ENCODE data around the gene ADAMTSL2.

Gene ADAMTSL2

GRCh38 chr9:133499892-133500270 is 34.6 kb upstream of the ADAMTSL2 start:
- DNase-seq (ENCODE audit: low read depth in 2 of 2): no peak

DNA sequence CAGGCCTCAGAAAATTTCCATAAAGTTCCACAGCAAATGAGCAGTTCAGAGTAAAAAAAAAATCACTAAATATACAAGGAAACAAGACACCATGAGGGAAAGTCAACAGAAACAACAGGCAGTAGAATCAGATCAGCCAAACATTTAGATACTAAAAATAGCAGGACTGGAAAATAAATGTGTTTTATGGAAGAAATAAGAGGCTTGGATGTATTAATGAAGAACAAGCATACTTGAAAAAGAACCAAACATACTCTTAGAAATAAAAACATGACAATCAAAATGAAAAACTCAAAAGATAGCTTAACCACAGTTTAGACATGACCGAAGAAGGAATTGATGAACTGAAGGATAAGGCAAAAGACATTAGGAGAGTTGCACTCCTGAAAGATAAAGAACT is 32.4 kb upstream of the ADAMTSL2 start:
- DNase-seq (ENCODE audit: low read depth in 2 of 2): no peak

- DNase-seq (ENCODE audit: low read depth in 2 of 2): no peak
Measured at GRCh38 chr9:133505186-133505830, 29.2 kb upstream of the ADAMTSL2 start.

- DNase-seq (ENCODE audit: low read depth in 2 of 2): no peak
Measured at GRCh38 chr9:133505901-133506652, 28.4 kb upstream of the ADAMTSL2 start.

- no peak for DNase-seq (ENCODE audit: low read depth in 2 of 2)
Measured at GRCh38 chr9:133506653-133507038, 27.9 kb upstream of the ADAMTSL2 start.

DNA sequence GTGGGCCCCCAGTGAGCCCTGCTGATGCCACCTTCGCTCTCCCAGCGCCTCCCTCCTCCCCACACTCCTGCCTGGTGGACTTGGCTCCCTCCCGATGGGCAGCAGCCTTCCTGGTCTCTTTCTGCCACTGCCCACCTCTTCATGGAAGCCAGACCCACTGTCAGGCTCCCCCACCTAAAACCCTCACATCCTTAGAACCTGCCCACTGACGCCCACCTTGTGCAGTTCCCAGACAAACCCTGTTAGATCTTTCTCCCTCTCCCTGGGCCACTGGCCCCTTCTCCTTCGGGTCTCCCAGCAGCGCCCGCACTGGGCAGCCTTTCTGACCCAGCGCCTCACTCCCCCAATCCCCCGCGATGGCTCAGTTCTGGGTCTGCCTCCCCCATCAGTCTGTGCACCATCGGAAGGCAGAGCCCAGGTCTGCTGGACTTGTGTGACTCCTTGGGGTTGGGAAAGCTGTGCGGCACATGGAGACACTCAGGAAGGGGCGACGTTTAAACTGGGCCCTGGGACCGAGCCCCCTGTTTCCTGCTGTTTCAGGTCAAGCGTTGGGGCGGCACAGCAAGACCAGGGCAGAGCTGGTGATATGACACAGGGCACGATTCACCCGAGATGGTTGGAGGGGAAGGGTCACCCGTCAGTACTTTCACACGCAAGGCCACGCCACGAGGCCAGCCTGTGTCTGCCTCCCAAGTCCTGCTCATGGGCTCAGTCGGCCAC is 27.1 kb upstream of the ADAMTSL2 start:
- DNase-seq (ENCODE audit: low read depth in 2 of 2): no peak

DNA sequence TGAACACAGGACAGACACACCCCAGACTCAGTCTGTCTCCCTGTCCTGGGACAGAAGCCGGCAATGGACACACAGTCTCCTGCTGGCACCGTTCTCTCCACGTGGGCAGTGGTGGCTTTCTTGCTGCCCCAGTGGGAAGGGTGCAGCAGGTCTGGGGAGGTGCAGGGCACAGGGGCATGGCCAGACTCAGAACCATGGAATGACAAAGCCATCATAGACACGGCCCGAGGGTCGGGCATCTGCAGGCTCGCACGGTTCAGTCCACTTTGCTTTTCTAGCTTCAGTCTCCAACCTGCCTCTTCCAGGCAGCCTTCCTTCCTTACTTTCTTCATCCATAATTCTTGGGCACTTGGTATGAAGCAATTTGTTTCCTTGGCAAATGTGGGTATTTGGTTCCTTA is 26.5 kb upstream of the ADAMTSL2 start:
- DNase-seq (ENCODE audit: low read depth in 2 of 2): no peak

- DNase-seq (ENCODE audit: low read depth in 2 of 2): no peak
Measured at GRCh38 chr9:133509179-133510083, 25.1 kb upstream of the ADAMTSL2 start.

DNA sequence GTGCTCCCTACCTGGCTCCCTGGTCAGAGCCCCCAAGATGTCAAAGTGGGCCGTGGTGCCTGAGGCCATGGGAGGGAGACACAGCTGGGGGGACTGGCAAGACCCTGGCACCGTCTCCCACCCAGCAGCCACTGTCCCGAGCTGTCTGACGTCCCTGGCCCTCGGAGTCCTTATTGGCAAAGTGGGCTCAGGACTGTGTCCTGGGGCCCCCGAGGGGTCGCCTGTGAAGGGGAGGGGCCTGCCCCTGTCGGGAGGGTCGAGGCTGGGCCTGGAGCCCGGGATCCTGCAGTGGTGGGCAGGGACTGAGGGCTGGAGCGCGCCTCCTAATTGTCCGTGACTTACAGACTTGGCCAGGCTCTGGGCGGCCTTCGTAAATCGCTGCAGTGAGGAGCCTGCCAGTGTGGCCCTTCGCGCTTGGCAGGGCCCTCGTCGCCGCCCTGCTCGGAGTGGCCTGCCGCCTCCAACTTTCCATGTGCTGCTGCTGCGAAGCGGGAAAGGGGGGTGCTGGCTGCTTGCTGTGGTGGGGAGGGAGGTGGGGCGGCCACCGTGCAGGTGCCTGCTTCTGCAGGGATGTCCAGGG is 23.5 kb upstream of the ADAMTSL2 start:
- no peak for DNase-seq (ENCODE audit: low read depth in 2 of 2)

DNA sequence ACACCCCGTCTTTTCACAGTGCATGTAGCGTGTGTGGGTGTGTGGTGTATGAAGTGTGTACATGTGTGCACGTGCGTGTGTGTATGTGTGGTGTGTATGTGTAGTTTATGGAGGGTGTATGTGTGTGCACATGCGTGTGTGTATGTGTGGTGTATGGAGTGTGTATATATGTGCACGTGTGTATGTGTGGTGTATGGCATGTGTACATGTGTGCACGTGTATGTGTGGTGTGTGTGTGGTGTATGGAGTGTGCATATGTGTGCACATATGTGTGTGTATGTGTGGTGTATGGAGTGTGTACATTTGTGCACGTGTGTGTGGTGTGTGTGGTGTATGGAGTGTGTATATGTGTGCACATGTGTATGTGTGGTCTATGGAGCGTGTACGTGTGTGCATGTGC is 22.9 kb upstream of the ADAMTSL2 start:
- no peak for DNase-seq (ENCODE audit: low read depth in 2 of 2)

DNA sequence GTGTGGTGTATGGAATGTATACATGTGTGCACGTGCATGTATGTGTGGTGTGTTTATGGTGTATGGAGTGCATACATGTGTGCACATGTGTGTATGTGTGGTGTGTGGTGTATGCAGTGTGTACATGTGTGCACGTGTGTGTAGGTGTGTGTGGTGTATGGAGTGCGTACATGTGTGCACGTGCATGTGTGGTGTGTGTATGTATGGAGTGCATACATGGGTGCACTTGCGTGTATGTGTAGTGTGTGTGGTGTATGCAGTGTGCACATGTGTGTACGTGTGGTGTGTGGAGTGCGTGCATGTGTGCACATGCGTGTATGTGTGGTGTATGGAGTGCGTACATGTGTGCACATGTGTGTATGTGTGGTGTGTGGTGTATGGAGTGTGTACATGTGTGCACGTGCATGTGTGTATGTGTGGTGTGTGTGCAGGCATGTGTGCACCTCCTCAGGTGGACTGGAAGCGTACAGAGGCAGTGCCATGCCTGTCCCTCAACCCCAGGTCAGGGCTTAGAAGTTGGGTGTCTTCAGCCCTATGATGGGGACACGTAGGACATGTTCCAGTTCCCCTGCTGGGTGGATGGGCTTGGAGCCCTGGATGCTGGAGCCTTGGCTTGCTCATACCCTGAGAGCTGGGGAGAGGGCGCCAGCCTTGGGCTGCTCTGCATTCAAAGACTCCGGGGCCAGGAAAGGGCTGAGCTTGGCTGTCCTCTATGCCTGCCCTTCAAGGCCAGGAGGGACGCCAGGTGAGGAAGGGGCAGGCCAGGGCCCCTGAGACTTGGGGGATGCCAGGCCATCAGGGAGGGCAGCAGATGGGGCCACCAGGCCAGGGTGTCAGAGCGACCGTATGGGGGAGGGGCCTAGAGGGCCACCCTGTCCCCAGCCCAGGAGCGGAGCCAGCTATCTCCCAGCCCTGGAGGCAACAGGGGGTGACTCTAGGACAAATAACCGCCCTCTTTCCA is 22.0 kb upstream of the ADAMTSL2 start:
- DNase-seq (ENCODE audit: low read depth in 2 of 2): no peak

- DNase-seq (ENCODE audit: low read depth in 2 of 2): no peak
Measured at GRCh38 chr9:133513214-133514100, 21.0 kb upstream of the ADAMTSL2 start.

- DNase-seq (ENCODE audit: low read depth in 2 of 2): no peak
Measured at GRCh38 chr9:133514460-133515239, 19.9 kb upstream of the ADAMTSL2 start.

DNA sequence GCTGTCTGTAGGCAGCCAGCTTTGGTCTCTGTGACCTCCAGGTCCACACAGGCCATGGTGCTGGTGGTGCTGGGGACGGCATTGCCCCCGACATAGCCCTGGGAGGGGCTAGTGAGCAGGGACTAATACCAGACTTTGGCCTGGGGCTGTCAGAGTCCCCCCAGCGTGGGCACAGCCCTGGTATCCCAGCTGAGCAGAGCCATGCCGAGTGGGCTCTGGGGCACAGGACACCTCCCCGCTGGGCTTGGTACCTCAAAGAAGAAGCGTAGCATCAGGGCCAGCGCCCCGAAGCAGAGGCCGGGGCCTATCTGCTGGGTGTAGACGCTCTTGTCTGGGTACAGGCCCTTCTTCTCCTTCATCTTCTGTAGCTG is 19.3 kb upstream of the ADAMTSL2 start:
- no peak for DNase-seq (ENCODE audit: low read depth in 2 of 2)

DNA sequence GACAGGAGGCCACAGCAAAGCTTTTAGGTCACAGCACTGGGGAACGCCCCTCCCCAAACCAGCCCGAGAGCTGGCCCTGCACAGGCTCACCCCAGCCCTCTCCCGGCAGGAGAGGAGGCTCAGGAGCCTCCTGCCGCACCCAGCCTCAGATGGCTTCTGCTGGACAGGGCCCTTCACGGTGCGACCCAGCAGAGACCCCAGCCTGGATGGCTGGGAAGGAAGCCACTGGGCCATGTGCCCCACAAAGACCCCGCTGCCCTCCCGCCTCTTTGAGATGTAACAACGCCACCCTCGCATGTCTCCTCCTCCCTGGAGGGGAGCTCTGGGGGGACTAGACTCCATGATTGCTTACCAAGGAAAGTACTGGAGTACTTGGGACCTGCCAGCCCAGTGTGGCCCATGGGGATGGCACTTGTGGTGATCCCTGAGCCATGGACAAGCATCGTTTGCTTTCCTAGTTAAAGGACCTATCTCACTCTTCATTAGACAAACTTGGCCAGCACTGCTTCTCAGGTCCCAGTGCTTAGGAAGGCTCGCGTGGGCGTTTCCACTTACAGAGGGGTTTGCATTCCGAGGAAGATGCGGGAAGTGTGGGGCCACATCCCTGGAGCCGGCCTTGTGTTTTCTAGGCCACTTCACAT is 18.8 kb upstream of the ADAMTSL2 start:
- DNase-seq (ENCODE audit: low read depth in 2 of 2): no peak

DNA sequence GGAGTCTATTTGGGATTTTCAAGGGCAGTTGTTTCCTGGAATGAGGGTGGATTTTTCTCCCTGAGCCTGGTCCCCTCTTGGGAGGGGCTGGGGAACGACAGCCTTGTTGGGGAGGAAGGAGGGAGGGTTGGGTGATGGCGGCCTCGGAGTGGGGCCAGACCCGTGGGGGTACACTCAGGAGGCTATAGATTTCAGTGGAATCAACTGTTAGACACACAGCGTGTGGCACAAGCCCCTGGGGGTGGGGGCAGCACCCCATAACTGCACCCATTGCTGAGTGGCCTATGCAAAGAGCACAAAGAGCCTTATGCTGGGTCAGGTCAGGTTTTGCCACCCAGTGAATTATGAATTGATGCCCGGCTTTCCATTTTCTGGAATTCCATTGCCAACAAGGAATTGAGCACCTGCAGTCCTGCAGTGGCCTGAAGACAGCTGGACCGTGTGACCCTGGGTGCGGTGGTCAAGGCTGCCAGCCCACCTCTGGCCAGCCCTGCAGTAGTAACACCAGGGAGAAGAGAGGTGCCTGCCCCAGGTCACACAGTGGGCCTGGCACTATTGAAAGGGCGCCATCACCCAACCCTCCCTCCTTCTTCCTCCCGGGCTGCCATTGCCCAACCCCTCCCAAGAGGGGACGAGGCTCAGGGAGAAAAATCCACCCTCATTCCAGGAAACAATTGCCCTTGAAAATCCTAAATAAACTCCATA is 18.1 kb upstream of the ADAMTSL2 start:
- DNase-seq (ENCODE audit: low read depth in 2 of 2): no peak

DNA sequence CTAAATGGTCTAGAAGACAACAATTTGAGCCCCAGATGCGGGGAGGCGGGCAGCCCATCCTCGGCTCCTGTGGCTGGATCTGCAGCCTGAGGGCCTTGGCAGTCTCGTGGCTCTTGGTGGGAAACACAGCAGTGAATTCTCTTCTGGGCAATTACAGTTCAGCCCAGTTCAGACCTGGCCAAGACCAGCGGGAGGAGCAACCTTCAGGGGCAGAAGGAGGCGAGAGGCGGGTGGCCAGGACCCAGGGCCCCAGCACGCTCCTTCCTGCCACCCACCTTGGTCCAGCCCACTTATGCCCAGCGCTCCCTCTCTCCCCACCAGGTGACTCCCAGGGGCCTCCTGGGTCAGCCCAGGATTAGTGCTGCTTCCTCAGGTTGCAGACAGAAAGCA is 17.5 kb upstream of the ADAMTSL2 start:
- DNase-seq (ENCODE audit: low read depth in 2 of 2): no peak

- no peak for DNase-seq (ENCODE audit: low read depth in 2 of 2)
Measured at GRCh38 chr9:133517711-133518110, 16.8 kb upstream of the ADAMTSL2 start.
